Measurements from ENCODE around the gene TNFSF11.

The TNFSF11 gene

DNA sequence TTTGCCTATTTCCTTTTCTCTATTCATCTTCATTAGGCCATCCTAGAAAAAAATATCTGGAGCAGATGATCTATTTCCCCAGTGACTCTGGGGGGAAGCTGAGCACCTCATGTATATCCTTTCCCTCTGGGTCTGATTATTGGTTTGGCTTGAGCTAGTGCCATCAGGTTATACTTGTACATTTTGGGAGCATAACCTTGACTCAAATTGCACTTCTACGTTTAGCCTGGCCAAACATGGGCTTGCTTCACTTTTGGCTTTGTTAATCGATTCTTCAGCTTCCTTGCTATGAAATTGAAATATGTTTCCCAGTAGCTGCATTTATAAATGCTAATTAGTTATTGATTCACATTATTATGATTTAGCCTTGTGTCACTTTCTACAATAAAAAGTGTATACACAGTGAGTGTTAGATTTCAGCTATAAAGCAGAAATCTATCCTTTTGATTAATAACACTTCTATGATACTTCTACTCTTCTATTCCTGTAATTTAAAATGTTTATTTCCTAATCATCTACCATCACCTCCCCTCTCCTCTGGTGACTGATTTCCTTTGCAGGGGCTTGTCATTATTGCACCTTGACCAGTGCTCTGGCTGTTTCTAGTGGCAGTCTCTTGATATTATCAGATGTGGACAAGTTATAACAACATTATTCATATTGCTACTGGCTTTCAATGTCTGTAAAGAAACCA lies 37.3 kb downstream of the TNFSF11 start:
- Histone ChIP-seq H3K36me3 (no peaks in the 10 kb centered on the region), H3K9me3 (no peaks in the 10 kb centered on the region), H3K4me1 (ENCODE audit: control insufficient read depth in 1 of 2, insufficient read depth in 1 of 2, low read depth in 1 of 2, low read length in 1 of 2) (no peaks in the 10 kb centered on the region), H3K27me3 (no peaks in the 10 kb centered on the region), H3K4me3 (ENCODE audit: low read depth in 1 of 2, low read length in 1 of 2) (no peak overlapping the region), H3K27ac (no peak overlapping the region)
- TF ChIP-seq CTCF (IDR thresholded peaks at IDR 0.05), result no peak

GRCh38 chr13:42612021-42612765 lies 38.2 kb downstream of the TNFSF11 start:
- no peaks in the 10 kb centered on the region for H3K9me3 ChIP-seq
- no peaks in the 10 kb centered on the region for H3K36me3 ChIP-seq
- no peak overlapping the region for H3K4me3 ChIP-seq (ENCODE audit: low read depth in 1 of 2, low read length in 1 of 2)
- TF ChIP-seq CTCF (IDR thresholded peaks at IDR 0.05), result no peak
- no peaks in the 10 kb centered on the region for H3K4me1 ChIP-seq (ENCODE audit: control insufficient read depth in 1 of 2, insufficient read depth in 1 of 2, low read depth in 1 of 2, low read length in 1 of 2)
- H3K27me3 ChIP-seq, result no peaks in the 10 kb centered on the region
- H3K27ac ChIP-seq, result no peak overlapping the region

GRCh38 chr13:42614436-42615035 lies 40.6 kb downstream of the TNFSF11 start:
- Histone ChIP-seq H3K27ac (no peak overlapping the region), H3K4me3 (ENCODE audit: low read depth in 1 of 2, low read length in 1 of 2) (no peak overlapping the region), H3K36me3 (no peaks in the 10 kb centered on the region), H3K9me3 (no peaks in the 10 kb centered on the region), H3K4me1 (ENCODE audit: control insufficient read depth in 1 of 2, insufficient read depth in 1 of 2, low read depth in 1 of 2, low read length in 1 of 2) (no peaks in the 10 kb centered on the region), H3K27me3 (no peaks in the 10 kb centered on the region)
- no peak for TF ChIP-seq CTCF (IDR thresholded peaks at IDR 0.05)

- TF ChIP-seq CTCF (IDR thresholded peaks at IDR 0.05), result no peak
- Histone ChIP-seq H3K9me3 (no peaks in the 10 kb centered on the region), H3K4me1 (ENCODE audit: control insufficient read depth in 1 of 2, insufficient read depth in 1 of 2, low read depth in 1 of 2, low read length in 1 of 2) (no peaks in the 10 kb centered on the region), H3K27ac (no peak overlapping the region), H3K36me3 (no peaks in the 10 kb centered on the region), H3K4me3 (ENCODE audit: low read depth in 1 of 2, low read length in 1 of 2) (no peak overlapping the region), H3K27me3 (no peaks in the 10 kb centered on the region)
Measured at GRCh38 chr13:42615691-42616090, 41.7 kb downstream of the TNFSF11 start.

GRCh38 chr13:42617221-42617620 lies 43.3 kb downstream of the TNFSF11 start:
- no peak for TF ChIP-seq CTCF (IDR thresholded peaks at IDR 0.05)
- H3K4me1 ChIP-seq (ENCODE audit: control insufficient read depth in 1 of 2, insufficient read depth in 1 of 2, low read depth in 1 of 2, low read length in 1 of 2), result no peaks in the 10 kb centered on the region
- no peaks in the 10 kb centered on the region for H3K27me3 ChIP-seq
- H3K4me3 ChIP-seq (ENCODE audit: low read depth in 1 of 2, low read length in 1 of 2), result no peak overlapping the region
- H3K9me3 ChIP-seq, result no peaks in the 10 kb centered on the region
- no peaks in the 10 kb centered on the region for H3K36me3 ChIP-seq
- H3K27ac ChIP-seq, result no peak overlapping the region
